Dedifferentiated amniotic fluid mesenchymal stem cell (primary cell): ENCODE measurements around the gene SESN2.

Source experiments
- DNase-seq: peaks from one replicate; pipeline ENCODE4 v3.0.0-alpha.2; 2016; ENCODE audit errors: extremely low spot score

SESN2 gene, protein sequence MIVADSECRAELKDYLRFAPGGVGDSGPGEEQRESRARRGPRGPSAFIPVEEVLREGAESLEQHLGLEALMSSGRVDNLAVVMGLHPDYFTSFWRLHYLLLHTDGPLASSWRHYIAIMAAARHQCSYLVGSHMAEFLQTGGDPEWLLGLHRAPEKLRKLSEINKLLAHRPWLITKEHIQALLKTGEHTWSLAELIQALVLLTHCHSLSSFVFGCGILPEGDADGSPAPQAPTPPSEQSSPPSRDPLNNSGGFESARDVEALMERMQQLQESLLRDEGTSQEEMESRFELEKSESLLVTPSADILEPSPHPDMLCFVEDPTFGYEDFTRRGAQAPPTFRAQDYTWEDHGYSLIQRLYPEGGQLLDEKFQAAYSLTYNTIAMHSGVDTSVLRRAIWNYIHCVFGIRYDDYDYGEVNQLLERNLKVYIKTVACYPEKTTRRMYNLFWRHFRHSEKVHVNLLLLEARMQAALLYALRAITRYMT

DNA sequence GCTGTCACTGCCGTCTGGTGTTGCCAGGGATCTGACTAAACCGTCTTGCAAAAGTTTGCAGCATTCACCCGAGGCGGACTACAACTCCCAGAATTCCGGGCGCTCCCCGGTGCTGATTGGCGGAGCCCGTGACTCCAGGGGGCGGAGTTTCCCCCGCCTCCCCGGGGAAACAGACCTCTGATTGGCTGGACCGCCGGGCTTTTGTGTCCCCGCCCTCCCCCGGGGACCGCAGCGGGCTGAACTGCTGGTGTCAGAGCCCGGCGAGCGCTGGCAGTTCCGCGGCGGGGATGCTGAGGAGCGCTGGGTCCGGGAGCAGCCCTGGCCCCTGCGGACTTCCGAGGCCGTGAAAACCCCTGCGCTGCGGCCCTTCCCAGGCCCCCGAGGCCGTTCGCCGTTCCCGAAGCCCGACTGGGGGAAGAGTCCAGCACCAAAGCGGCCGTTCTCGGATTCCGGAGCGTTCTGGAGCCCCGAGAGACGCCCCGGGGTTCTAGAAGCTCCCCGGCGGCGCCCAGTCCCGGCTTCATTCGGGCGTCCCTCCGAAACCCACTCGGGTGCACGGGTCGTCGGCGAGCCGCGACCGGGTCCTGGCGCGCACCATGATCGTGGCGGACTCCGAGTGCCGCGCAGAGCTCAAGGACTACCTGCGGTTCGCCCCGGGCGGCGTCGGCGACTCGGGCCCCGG, at the start of gene SESN2:
TSS of gene SESN2 (plus strand) at position 267 of the 682 bp plus-strand sequence. CDS start at position 597, 330 bp downstream.
- peak; percentile 99 for DNase-seq

DNA sequence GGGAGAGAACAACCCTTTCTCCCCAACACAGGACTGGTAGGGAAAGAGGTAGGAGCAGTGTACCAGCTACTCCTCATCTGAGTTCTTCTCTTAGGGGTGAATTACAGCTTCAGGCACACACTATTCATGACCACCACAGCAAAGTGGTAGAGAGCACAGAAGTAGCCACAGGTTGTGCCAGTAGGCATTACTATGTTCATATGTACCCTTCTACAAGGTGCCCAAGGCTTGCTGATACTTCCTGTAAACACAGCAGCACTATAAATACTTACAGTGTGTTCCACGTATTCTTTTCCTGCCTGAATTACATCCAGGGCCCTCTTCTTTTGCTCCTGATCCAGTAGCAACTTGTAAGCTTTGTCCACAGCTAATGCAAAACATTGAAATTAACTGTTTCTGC, 49.6 kb upstream of the SESN2 start:
- DNase-seq: no peak

DNA sequence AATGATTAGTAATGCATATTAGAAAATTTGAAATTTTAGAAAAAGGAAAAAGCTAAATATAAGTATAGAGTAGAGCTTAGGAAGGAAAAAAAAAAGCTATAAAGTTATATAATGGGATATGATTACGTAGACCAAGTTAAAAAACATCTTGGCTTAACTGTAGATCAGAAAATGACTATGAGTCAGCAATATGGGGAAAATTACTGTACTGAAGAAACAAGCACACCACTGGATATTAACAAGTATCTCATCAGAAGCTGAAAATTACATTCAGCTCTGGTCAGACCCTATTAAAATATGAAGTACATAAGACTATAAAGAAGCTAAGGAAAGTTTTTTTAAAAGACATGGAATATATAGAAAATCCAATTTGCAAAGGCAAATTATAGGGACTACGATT, 46.0 kb upstream of the SESN2 start:
- no peak for DNase-seq

DNA sequence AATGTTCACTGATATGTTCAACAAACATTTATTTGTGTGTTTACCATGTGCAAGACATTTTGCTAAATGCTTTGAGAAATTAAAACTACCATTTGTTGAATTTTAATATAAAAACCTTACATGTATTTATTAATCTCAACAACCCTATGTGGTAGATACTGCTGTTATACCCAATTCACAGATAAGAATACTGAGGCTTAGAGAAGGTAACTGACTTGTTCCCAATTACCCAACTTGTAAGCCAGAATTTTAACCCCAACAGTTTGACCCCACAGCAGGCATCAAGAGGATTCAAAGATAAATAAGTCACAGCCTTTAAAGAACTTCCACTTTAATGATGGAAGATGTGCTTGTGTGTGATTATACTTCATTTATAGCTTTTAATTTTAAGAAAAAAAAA, 30.2 kb upstream of the SESN2 start:
- no peak for DNase-seq

DNA sequence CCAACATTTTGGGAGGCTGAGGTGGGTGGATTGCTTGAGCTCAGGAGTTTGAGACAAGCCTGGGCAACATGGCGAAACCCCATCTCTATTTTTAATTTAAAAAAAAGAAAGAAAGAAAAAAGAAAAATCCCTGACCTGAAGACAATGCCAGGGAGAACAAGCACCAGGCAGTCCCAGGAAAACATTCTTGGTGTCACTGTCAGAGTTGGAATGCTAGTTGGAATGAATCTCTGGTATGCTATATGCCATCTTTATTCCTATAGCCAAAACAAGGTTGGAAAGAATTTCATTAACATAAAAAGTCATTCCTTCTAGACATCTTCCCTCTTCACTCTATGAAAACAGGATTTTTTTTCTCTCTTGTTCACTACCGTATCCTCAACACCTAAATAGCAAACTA, 29.3 kb upstream of the SESN2 start:
- no peak for DNase-seq

DNA sequence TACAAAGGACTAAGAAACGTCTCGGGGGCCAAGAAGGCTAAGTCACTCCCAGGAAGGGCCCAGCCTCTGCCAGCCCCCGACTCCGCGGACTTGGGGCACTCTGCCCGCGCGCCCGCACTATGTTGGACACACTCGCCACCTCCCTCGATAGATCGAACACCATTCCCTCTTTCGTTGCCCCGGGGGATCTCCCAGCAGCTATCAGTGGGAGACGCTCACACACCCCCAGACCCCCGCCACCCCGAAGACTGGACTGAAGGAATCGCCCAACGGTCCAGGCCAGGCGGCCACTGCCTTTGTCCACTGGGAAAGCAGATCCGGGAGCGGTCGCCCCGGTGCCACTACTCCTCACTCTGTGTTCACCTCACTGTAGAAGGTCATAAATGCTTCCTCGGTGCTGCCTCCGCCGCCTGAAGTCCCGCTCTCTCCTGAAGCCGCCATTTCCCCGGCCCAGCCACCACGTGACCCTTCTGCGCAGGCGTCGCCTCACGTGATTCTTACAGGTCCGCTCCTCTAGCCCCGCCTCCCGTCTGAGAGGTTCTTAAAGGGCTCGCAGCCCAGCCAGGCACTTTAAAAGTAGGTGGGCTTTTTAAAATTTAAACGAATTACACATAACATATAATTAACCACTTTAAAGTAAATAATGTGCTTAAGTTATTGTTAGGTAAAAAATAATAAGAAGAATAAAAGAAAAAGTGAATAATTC, 26.6 kb upstream of the SESN2 start, which contains the start of gene DNAJC8:
TSS of gene DNAJC8 (minus strand) at position 472 of the 706 bp plus-strand sequence. CDS start at position 441, 31 bp downstream.
- peak; percentile 95 for DNase-seq

DNA sequence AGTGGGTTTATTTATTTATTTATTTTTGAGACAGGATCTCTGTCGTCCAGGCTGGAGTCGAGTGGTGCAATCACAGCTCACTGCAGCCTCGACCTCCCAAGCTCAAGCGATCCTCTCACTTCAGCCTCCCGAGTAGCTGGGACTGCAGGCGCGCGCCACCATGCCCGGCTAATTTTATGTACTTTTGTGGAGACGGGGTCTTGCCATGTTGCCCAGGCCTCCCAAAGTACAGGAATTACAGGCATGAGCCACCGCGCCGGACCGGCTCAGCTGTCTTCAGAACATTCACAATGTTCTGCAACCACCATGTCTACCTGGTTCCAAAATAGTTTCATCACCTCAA, 26.1 kb upstream of the SESN2 start:
- DNase-seq: no peak

DNA sequence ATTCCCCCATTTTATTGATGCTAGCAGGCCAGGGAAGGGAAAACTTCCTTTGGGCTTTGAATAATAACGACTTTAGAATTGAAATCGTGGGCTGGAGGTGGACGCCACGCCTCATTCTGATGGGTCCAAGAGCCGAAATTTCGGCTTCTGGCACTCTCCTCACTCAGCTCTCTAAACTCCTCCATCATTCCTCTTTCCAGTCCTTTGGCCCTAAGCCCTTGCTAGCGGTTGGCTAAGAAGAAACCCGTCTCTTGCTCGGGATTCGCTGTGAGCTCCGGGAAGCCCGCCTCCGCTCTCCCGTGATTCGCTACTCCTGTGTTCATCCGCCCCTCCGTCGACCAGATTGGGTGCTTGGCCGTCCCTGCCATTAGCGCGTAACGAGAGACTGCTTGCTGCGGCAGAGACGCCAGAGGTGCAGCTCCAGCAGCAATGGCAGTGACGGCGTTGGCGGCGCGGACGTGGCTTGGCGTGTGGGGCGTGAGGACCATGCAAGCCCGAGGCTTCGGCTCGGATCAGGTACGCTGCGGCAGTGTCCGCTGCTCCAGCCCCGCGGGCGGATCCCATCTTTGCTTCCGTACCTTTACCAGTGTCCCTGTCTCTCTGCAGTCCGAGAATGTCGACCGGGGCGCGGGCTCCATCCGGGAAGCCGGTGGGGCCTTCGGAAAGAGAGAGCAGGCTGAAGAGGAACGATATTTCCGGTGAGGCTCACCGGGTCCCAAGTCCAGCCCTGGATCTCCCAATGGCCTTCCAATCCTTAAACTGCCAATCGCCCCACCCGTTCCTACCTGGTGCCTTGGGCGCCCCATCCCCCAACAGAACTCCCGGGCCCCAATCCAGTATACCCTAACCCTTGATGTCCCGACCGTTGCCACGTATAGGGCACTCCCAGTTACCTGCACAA, 23.3 kb upstream of the SESN2 start, which contains the start of gene ATP5IF1:
TSS of gene ATP5IF1 (plus strand) at position 370 of the 901 bp plus-strand sequence. CDS start at position 430, 60 bp downstream.
- peak; percentile 99 for DNase-seq

DNA sequence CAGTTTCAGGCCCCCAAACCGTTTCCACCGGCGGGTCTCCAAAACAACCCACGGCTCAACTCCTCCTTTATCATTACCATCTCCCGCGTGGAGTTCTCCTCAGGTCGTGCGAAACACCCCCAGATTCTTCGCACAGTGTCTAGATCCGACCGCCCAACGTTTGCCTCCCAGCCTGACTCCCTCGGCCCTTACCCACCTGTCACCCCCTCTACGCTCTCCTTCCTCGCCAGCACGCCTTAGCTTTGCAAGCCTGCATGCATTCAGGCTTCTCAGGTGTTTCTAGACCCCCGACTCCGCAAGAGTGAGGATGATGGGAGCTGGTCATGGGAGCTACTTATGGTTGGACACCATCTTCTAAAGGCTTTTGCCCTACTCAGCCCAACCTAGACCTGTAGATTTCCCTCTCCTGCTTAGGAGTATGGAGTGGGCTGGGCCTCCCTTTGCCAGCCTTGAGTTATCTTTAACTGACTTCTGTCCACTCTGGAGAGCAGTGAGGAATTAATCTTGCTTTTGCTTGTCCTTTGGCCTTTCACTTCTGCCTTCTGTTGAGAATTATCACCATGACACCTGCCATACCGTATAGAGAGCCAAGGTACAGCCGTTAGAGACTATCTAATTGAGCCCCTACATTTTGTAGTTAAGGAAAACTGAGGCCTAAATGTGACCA, 22.5 kb upstream of the SESN2 start:
- DNase-seq: no peak

DNA sequence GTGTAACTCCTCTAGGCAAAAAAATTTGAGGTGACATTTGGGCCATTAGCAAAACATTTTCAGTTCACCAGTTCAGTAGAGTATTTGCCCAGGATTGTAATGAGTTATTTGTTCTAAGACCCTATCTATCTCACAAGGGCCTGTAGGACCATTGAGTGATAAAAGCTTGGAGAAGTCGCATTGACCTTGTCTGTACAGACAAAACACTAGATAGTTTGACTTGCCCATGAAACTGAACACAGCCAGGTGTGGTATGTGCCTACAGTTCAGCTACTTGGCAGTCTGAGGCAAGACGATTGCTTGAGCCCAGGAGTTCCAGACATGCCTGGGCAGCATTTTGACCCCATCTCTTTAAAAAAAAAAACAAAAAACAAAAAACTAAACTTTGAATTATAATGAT, 20.3 kb upstream of the SESN2 start:
- no peak for DNase-seq

DNA sequence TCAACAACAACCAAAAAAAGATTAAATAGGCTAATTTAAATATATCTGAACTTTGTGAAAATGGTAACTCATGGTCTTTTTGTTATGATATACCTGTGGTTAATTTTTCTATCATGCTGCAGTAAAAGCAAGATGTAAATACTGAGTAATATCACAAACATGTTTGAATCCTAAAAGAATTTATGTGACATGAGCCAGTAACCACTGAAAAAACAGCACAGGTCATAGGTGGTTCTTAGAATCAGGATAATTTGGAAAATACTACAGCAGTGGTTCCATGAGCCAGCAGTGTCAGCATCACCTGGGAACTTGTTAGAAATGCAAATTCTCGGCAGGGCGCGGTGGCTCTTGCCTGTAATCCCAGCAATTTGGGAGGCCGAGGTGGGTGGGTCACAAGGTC, 19.3 kb upstream of the SESN2 start:
- no peak for DNase-seq

DNA sequence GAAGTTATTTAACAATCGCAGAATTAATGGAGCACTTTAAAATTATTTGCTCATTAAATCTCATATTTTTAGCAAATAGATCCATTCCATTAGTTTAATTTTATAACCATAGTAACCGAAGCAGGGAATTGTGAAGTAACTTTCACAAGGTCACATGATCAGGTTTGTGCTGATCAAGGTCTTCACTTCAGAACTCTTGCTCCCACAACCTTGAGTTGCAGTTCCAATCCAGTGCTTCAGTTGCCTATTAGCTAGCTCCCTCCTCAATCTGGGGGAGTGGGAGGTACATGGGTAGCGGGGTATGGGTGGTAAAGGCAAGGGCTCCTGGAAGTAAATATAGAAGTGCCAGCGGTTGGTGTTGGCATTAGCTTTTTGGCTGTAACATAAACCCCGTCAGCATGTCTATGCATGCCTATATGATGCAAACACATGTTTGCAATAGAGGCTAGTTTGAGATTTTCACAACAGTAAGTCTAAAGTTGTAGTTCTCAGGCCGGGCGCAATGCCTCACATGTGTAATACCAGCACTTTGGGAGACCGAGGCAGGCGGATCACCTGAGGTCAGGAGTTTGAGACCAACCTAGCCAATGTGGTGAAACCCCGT, 17.6 kb upstream of the SESN2 start:
- no peak for DNase-seq

DNA sequence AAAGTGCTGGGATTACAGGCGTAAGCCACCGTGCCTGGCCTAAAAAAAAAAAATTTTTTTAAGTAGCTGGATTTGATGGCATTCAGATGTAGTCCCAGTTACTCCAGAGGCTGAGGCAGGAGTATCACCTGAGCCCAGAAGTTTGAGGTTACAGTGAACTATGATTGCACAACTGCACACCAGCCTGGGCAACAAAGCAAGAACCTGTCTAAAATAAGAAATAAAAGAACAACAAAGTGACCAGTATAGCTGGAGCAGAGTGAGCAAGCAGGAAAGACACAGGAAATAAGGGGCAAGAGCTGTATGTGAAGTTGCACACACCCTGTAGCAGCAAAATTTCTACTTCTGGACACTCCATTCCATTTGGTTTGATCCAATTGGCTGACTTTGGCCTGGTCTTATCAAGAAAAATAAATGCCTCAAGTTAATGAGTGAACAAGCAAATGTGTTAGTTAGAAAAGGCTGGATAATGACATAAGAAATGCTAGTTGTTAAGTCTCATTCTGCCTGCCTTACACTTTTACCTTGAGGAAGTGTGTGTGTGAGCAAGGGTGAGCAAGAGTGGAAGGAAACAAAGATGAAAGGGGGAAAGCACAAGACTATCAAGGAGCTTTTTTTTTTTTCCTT, 15.5 kb upstream of the SESN2 start:
- no peak for DNase-seq

DNA sequence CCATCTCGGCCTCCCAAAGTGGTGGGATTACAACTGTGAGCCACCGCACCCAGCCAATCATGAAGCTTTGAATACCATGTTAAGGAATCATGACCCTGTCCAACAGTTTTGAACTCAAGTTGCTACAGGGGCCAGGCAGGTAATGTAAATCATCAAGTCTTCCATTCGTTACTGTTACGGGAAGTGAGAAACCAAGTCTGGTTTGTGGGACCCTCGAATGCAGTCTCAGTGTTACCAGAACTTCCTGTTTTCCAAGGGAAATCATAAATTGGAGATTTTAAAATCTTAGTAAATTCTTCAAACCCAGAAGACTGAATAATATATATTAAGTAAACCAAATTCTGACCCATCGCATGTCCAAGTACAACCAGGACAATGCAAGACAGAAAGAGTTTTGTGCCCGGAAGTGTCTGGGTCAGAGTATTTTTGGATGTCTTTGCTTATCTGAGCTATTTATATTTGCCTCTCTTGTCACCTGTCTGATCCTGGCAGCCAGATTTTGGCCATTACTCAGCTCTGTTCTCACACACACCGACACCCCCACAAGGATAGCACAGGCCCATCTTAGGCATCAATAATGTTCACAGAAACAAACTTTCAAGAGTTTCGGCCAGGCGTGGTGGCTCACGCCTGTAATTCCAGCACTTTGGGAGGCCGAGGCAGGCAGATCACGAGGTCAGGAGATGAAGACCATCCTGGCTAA, 14.6 kb upstream of the SESN2 start:
- DNase-seq: no peak

DNA sequence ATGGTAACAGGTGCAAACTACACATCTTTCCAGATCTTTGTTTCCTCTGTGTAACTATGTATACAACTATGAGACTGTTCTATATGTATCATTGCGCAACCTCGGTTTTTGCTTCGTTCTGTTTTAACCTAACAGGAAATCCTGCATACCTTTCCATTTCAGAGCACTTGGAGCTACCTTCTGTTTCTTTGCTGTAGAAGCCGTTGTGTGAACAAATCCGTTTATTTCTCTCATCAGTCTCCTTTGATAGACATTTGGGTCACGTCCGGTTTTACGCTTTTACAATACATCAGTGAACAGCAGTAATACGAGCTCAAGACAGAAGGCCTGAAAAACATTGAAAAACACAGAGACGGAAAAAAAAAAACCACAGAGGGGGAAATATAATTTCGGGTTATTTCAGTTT, 12.9 kb upstream of the SESN2 start:
- no peak for DNase-seq

DNA sequence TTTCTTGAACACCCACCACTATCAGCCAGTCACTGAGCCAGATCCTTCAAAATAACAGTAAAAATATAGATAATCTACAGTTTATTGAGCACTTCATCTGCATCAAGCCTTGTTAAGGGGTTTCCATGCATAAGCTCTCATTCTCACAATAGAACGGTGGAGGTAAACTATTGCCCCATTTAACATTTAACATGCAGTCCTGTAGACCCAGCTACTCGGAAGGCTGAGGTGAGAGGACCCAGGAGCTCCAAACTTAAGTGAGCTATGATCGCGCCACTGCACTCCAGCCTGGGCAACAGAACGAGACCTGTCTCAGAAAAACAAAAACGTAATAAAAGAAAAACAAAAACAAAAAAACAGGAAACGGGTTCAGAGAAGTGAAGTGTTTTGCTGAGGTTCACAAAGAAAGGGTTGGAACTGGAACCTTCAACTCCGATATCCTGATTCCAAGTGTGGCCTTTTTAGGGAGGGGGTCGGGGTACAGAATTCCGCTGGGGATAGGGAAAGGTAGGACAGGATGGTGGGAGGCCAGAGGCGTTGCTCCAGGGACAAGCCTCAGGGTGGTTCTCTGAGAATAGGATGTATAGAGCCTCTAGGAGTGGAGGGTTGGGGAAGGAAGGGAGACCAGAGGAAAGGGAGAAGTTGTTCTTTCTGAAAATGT, 11.6 kb upstream of the SESN2 start:
- DNase-seq: no peak

DNA sequence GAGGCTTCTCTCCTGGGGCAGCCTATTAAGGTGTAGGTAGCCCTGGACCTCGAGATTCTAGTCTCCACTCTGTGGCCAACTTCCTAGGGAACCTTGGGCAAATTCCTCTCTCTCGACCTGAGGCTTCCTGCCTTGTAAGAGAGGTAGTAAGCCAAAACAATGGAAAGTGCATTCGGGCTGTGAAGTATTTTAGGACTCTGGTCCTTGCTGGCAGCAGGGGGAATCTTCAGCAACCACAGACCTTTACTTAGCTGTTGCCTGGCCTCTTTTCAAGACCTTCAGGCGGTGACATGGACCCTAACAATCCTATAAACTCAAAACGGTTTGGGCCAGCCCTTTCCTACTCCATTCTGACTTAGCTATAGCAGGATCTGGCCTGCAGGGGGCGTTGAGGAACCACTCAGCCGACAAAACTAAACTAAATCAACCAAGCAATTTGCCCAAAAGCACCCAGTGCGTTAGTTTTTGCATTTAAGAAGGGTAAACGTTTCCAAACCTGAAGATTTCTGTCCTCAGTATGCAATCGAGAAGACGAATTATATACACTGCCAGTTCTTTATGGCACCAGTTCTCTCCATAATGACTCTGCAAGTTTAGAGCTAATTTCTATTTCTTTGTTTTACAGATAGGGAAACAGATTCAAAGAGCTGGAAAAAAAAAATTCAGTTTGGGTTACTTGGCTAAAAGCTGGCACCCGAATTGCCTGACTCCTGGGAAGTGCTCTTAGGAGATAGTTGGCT, 10.9 kb upstream of the SESN2 start:
- DNase-seq: peak; percentile 86
